HG03558 (cell line): ENCODE results near the gene ZNF860.

Source experiments
- ATAC-seq: cut with Tn5 transposase; IDR thresholded peaks from one replicate; pipeline ENCODE4 v1.9.1; 2021; ENCODE audit warnings: moderate number of reproducible peaks; ENCODE audit not compliant: unreplicated experiment; ENCODE audit errors: extremely low read depth

Gene ZNF860

DNA sequence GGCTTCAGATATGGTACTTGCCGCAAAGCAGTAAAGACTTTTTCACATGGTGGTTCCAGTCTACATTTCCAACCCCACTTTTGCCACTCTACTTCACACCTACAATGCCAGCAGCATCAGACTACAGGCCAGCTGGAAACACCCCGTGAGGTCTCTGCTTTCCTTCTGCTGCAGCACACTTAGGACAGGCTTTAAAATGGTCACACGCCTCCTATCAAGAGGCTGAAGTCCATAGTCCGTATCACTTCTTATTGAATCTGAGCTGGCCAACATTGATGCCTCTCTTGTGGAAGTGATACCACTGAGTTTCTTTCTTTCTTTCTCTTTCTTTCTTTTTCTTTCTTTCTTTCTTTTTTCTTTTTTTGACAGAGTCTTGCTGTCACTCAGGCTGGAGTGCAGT lies 59.8 kb downstream of the ZNF860 start:
- no peak for ATAC-seq
